SJCRH30 (cell line): Measurements from ENCODE around the gene NPAT. TPM values are rescaled to one million over a fixed set of nuclear protein-coding genes. Genes with fewer than 3 reads are reported as not detected.

ENCODE experiments used
- DNase-seq, 2 experiments: peaks; one replicate each; pipeline ENCODE4 v3.0.0-alpha.2; 2015 to 2020
- H3K27ac ChIP-seq: fragments of 250-450 bp; sonication (Bioruptor Pico); 2 replicates; pipeline ENCODE4 v1.5.1; 2020; ENCODE audit warnings: mild to moderate bottlenecking, moderate library complexity
- H3K27me3 ChIP-seq: fragments of 250-450 bp; sonication (Bioruptor Pico); 2 replicates; pipeline ENCODE4 v1.5.1; 2020; ENCODE audit warnings: mild to moderate bottlenecking, moderate library complexity
- H3K36me3 ChIP-seq: fragments of 250-450 bp; sonication (Bioruptor Pico); 2 replicates; pipeline ENCODE4 v1.5.1; 2020; ENCODE audit warnings: mild to moderate bottlenecking, moderate library complexity
- H3K4me1 ChIP-seq: fragments of 250-450 bp; sonication (Bioruptor Pico); 2 replicates; pipeline ENCODE4 v1.5.1; 2020; ENCODE audit warnings: mild to moderate bottlenecking, moderate library complexity
- H3K4me3 ChIP-seq: fragments of 250-450 bp; sonication (Bioruptor Pico); 2 replicates; pipeline ENCODE4 v1.5.1; 2020; ENCODE audit warnings: mild to moderate bottlenecking, moderate library complexity
- H3K9me3 ChIP-seq: fragments of 250-450 bp; sonication (Bioruptor Pico); replicated peaks from 2 replicates; pipeline ENCODE4 v1.5.1; 2020; ENCODE audit warnings: mild to moderate bottlenecking, moderate library complexity
- total RNA-seq: library from RNA; depleted of rRNA; stranded (reverse); fragments of >200 nt; shearing (Covaris generic); gene quantifications from 2 replicates; pipeline ENCODE4 v1.2.3, GENCODE V29; 2014

Gene NPAT
- total RNA-seq, 1 experiment from 2014 or later: 29.6 TPM

DNA sequence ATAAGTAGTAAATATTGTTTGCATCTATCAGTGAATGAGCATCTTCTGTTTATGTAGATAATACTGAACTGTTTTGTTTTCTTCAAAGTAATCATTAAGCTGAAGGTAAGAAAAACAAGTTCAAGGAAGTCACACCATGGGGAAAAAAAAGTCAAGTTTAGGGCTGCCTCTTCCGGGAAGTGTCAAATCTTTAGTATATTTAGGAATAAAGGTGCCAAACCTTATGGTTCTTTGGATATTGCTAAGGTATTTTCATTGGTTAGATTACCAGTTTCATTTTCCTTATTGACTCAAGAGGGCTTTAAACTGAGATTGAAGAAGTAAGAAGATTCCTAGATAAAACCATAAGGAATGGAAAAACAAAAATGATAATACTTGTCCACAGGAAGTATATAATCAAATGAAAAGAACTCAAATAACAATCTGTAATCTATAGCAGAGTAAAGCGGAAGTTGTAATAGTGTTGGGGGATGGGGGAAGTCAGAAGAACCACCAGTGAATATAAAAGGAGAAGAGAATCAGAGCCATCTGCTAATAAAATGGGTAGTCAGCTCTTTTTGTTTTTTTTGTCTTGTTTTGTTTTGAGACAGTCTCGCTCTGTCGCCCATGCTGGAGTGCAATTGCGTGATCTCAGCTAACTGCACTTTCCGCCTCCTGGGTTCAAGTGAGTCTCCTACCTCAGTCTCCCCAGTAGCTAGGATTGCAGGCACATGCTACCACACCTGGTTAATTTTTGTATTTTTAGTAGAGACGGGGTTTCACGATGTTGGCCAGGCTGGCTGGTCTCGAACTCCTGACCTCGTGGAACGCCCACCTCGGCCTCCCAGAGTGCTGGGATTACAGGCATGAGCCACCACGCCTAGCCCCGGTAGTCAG, 2.7 kb upstream of the NPAT start:
- H3K4me3 ChIP-seq: no peak overlapping the region
- no peaks in the 10 kb centered on the region for H3K9me3 ChIP-seq
- no peak for DNase-seq
- no peaks in the 10 kb centered on the region; the same call in 1 of the 2 replicates for H3K4me1 ChIP-seq
- H3K27me3 ChIP-seq: no peaks in the 10 kb centered on the region
- H3K27ac ChIP-seq: no peak overlapping the region
- H3K36me3 ChIP-seq: peaks cover 11% of the 10 kb centered on the region

DNA sequence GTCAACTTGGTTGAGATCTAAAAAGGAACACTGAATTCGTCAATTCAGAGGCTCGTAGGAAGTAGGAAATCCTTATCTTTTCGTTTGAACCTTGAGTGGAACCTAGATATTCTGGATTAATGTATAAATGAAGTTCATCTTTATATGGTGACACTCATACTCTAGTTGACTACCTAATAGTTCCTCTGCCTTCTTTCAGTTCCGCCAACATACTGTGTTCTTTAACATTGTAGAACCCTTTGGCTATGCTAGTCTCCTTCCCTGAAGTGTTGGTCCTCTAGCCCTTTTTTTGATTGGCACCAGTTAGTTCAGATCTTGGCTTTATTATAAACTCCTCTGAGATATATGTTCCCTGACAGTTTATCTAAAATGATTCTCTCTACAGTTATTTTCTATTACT, 1.9 kb upstream of the NPAT start:
- Histone ChIP-seq H3K27ac (no peak overlapping the region), H3K9me3 (no peaks in the 10 kb centered on the region), H3K36me3 (peaks cover 11% of the 10 kb centered on the region), H3K4me3 (peak overlapping the region; percentile 71), H3K27me3 (no peaks in the 10 kb centered on the region), H3K4me1 (no peaks in the 10 kb centered on the region; the same call in 1 of the 2 replicates)
- no peak for DNase-seq

DNA sequence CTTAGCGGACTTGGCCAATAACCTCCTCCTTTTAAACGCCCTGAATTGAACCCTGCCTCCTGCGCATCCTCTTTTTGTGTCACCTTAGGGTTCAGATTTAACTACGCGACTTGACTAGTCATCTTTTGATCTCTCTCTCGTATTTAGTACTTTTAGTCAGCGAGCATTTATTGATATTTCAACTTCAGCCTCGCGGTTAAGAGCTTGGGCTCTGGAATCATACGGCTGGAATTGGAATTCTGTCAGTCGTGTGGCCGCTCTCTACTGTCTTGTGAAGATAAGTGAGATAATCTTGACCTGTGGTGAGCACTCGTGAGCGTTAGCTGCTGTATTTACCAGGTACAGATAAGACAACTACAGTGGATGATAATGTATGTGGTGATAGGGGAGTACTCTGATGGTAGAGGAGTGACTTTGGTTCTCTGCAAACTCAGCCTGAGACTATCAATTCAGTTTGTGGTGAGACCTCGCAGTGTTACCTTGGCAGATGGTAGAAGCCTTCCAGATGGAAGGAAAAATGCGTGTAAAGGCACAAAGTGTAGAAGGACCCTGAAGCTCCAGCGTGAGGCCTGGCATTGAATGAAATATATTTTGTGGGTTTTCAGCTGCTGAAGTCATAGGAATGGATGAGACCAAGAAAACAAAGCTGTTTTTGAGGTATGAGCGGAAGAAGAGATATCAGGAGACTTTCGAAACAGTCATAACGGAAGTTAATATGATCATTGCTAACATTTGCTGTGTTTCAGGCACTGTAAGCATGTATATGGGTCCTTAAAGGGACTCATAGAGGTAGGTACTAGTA, 1.1 kb upstream of the NPAT start:
- H3K4me1 ChIP-seq: no peaks in the 10 kb centered on the region; the same call in 1 of the 2 replicates

DNA sequence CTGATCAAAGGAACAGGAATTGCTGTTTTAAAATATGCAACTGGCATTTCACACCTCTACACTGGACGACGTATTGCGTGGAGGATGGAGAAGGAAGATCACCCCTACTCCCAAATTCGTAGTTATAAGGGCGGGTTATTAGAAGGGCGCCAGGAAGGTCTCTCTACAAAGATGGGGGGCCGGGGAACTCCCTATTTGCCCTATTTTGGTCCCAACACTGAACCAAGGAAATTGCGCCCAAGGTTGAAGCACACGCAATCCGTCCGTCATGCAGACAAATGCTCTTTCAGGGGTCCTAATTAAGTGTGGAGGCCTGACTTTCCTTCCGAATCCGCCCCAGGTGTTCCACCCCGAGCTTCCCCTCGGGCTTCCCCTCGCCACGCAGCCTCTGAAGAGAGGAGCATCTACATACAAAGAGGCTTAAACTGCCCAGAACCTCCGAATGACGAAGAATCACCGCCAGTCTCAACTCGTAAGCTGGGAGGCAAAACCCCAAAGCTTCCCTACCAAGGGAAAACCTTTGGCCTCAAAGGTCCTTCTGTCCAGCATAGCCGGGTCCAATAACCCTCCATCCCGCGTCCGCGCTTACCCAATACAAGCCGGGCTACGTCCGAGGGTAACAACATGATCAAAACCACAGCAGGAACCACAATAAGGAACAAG, 396 bp downstream of the NPAT start:
- H3K27ac ChIP-seq: peak overlapping the region; percentile 80
- no peaks in the 10 kb centered on the region for H3K36me3 ChIP-seq
- H3K4me1 ChIP-seq: no peaks in the 10 kb centered on the region
- DNase-seq: no peak
- no peaks in the 10 kb centered on the region for H3K9me3 ChIP-seq
- H3K4me3 ChIP-seq: peak overlapping the region; percentile 71
- H3K27me3 ChIP-seq: no peaks in the 10 kb centered on the region

More for the DNA sequence above, 1.1 kb upstream of the NPAT start:
- H3K36me3 ChIP-seq: peaks cover 5% of the 10 kb centered on the region
- no peak for DNase-seq
- no peaks in the 10 kb centered on the region for H3K27me3 ChIP-seq
- peak overlapping the region; percentile 72 for H3K27ac ChIP-seq
- H3K9me3 ChIP-seq: no peaks in the 10 kb centered on the region
- H3K4me3 ChIP-seq: peak overlapping the region; percentile 71

DNA sequence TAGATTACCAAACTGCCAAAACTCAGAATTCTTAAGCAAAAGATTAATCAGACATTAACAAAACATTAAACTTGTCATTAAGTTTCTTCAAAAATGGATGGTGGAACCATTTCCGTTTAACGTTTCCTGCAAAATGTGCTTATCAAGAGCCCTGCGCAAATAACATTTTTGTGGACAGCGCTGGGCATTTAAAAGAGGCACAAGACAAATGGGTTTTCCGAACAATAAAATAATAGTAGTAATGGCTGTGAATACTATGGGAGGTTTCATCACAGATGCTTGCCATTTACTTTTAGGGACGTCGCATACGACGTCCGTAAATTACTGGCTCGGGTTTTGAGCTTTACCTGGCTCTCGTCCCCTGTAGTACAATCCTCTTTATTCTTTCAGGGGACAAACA, 1.1 kb downstream of the NPAT start:
- Histone ChIP-seq H3K27ac (peak overlapping the region; percentile 80; the same call in 1 of the 2 replicates), H3K9me3 (no peaks in the 10 kb centered on the region), H3K36me3 (no peaks in the 10 kb centered on the region), H3K4me3 (peak overlapping the region; percentile 71), H3K4me1 (no peaks in the 10 kb centered on the region), H3K27me3 (no peaks in the 10 kb centered on the region)
- DNase-seq: peak in 1 of 2 experiments; percentile 1

DNA sequence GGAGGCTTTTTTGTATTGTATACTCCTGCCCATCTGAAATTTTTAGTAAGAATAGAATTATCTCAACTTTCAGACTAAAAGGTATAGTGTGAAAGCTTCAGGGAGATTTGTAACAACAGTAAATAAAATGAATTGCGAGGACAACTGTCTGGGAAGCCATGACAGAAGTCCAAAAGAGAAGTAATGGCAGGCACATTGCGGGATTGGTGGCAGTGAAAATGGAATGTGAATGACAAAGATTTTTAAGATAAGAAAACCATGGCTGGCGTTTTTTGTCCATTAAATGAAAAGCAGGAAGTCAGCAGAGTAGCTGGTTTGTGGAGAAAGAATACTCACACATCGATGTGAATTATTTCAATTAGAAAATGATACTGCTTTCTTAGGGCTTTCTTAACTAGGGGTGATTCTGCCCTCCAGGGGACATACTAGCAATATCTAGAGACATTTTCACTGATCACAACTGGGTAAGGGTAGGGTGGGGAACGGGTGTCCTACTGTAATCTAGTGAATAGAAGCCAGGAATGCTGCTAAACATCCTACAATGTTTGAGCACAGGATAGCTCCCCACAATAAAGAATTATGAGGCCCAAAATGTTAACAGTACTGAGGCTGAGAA, 1.6 kb downstream of the NPAT start:
- H3K9me3 ChIP-seq: no peaks in the 10 kb centered on the region
- peak overlapping the region; percentile 71 for H3K4me3 ChIP-seq
- H3K27me3 ChIP-seq: no peaks in the 10 kb centered on the region
- H3K36me3 ChIP-seq: peaks cover 3% of the 10 kb centered on the region
- no peaks in the 10 kb centered on the region for H3K4me1 ChIP-seq
- peak in 1 of 2 experiments; percentile 5 for DNase-seq
- no peak overlapping the region for H3K27ac ChIP-seq

DNA sequence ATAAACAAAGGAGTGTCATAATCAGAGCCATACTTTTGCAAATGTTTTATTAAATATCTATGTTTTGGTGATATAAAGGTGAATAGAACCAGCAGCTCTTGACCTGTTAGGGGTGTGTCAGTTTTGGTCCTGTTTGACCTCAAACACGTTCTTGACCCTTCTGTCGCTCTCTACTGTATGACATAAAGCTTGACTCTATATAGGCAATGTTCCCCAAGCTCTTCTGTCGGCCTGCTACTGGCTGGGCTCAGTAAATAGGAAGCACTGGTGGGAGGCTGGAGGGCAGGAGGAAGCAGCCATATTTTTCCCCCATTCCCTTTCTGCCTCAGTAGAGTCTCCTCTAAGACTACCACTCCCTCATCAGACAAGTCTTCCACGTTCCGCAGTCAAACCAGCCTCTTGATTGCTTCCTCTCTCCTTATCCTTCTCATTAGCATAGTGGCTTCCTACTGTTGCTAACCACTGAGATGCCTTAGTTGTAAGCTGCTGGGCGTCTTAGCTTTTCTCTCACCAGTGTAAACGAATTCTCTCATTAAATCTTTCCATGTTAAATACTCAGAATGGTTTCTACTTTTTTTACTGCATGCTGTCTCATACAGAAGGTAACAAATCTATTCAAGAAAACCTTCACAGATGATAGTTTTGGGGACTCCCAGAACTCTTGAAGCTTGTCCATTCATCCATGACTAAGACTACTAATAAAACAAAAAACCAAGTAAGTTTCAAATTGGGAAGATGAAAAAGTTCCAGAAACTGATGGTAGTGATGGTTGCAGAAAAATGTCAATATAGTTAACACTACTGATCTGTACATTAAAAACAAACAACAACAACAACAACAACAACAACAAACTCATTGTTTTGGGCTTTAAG, 3.3 kb downstream of the NPAT start:
- Histone ChIP-seq H3K4me3 (no peak overlapping the region), H3K36me3 (peaks cover 6% of the 10 kb centered on the region), H3K27me3 (no peaks in the 10 kb centered on the region), H3K9me3 (no peaks in the 10 kb centered on the region), H3K4me1 (no peaks in the 10 kb centered on the region), H3K27ac (no peak overlapping the region)
- DNase-seq: no peak

DNA sequence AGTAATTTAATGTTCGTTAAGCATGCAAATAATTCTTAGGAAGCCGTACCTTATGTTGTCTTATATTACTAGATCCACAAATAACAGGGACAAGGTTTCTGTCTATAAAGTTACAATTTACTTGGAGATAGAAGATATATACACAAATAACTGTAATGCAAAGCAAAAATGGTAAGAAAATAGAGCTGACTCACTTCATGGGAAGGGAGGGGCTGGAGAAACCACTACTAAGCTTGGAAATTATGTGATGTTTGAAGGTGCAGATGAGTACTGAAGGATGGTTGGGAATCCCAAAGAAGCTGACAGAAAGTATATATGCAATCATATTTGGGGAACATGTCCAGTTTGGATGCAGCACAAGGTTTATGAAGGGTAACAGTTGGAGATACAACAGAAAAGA, 4.0 kb downstream of the NPAT start:
- no peaks in the 10 kb centered on the region for H3K9me3 ChIP-seq
- no peak for DNase-seq
- H3K27ac ChIP-seq: no peak overlapping the region
- no peaks in the 10 kb centered on the region for H3K27me3 ChIP-seq
- H3K4me3 ChIP-seq: no peak overlapping the region
- H3K4me1 ChIP-seq: no peaks in the 10 kb centered on the region
- peaks cover 8% of the 10 kb centered on the region for H3K36me3 ChIP-seq

DNA sequence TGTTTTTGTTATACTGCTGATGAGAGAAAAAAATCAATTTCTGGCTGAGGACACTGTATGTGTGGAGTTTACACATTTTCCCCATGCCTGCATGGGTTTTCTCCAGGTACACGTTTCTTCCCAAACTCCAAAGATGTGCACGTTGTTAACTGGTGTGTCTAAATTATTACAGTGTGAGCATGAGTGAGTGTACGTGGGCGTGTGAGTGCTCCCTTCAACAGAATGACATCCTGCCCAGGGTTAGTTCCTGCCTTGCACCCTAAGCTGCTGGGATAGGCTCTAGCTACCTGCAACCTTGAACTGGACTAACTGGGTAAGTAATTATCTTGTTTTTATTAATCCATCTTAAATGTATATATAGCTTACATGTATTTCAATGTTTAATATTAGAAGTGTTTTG, 5.5 kb downstream of the NPAT start:
- Histone ChIP-seq H3K4me1 (no peaks in the 10 kb centered on the region), H3K9me3 (no peaks in the 10 kb centered on the region), H3K36me3 (peaks cover 10% of the 10 kb centered on the region), H3K27ac (no peak overlapping the region), H3K4me3 (no peak overlapping the region), H3K27me3 (no peaks in the 10 kb centered on the region)
- DNase-seq: no peak

DNA sequence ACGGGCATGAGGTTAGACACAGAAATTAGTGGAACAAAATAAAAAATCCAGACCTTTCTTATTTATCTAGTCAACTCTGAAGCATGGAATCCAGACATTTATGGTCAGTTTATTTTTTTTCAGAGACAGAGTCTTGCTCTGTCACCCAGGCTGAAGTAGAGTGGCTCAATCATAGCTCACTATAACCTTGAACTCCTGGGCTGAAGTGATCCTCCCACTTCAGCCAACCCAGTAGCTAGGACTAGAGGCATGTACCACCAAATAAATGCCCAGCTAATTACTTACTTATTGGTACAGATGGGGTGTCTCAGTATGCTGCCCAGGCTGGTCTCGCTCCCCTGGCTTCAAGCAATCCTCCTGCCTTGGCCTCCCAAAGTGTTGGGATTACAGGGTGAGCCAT, 8.7 kb downstream of the NPAT start:
- Histone ChIP-seq H3K4me1 (no peaks in the 10 kb centered on the region), H3K9me3 (no peaks in the 10 kb centered on the region), H3K36me3 (peaks cover 21% of the 10 kb centered on the region), H3K4me3 (no peak overlapping the region), H3K27me3 (no peaks in the 10 kb centered on the region), H3K27ac (no peak overlapping the region)
- DNase-seq: no peak

DNA sequence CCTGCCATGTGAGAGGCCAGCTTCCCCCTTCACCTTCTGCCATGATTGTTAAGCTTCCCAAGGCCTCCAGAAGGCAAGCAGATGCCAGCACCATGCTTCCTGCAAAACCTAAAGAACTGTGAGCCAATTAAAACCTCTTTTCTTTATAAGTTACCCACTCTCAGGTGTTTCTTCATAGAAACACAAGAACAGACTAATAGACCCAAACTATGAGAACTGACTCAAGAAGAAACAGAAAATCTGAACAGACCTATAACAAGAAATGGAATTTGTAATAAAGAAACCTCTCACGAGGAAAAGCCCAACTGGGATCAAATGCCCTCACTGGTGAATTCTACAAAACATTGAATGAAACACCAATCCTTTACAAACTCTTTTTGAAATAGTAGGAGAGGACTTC, 12.0 kb downstream of the NPAT start:
- no peak for DNase-seq
- Histone ChIP-seq H3K4me3 (no peak overlapping the region), H3K27me3 (no peaks in the 10 kb centered on the region), H3K4me1 (no peaks in the 10 kb centered on the region), H3K9me3 (0 out of 2 replicates have a peak, but pooled peaks cover 3% of the 10 kb centered on the region), H3K36me3 (peaks cover 47% of the 10 kb centered on the region), H3K27ac (no peak overlapping the region)

DNA sequence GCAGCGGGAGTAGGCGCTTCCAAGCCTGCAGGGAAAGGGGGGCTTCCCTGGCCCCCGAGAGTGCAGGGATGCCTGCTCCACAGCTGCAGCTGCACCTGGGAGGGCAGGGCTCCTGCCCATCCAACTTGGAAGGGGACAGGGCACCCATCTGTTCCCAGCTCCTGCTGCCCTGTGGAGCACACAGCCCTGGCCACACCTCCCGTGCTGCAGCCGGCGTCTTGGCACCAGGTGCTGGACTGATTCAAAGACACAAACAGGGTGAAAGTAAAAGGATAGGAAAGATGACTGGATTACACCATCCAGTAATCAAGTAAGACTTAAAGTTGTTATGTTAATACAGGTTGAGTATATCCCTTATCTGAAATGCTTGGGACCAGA, 14.8 kb downstream of the NPAT start:
- no peak overlapping the region for H3K27ac ChIP-seq
- H3K36me3 ChIP-seq: peaks cover 61% of the 10 kb centered on the region

DNA sequence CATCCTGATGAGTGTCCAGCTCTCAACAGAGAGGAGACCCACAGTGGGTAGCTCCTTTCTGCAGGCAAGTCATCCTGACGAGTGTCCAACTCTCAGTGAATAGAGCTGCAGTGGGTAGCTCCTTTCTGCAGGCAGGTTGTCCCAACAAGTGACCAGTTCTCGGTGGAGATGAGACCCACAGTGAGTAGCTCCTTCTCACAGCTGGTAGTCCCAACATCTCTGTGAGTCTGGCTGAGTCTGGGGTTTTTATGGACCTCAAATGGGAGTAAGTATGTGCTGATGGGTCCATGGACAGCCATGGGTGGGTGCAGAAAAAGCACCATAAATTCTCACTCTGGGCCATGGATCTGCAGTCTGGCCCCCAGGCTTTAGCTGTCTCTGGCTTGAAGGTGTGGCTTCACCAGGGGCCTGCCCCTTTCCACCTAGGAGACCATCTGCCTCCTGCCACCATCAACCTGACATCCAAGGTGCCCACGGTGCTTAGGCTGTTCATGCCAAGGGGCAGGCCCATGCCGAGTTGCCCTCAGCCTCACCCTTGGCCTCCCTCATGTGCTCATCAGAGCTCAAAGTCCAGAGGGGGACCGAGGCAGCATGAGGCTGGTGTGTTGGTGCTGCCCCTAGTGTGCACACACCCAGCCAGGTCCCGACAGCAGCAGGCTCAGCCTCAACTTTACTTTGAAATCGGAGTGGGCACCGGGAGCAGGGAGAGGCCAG, 15.3 kb downstream of the NPAT start:
- Histone ChIP-seq H3K4me3 (no peak overlapping the region), H3K27me3 (no peaks in the 10 kb centered on the region), H3K27ac (no peak overlapping the region), H3K36me3 (peaks cover 64% of the 10 kb centered on the region), H3K9me3 (peaks cover 10% of the 10 kb centered on the region), H3K4me1 (no peaks in the 10 kb centered on the region)
- DNase-seq: no peak

More for the DNA sequence above, 14.8 kb downstream of the NPAT start:
- Histone ChIP-seq H3K4me3 (no peak overlapping the region), H3K27me3 (no peaks in the 10 kb centered on the region), H3K9me3 (peaks cover 10% of the 10 kb centered on the region), H3K4me1 (no peaks in the 10 kb centered on the region)
- no peak for DNase-seq
